GM12878 (cell line): ENCODE measurements around the gene EFNA1. TPM values are rescaled to one million over a fixed set of nuclear protein-coding genes. Genes with fewer than 3 reads are reported as not detected.

Experiments used
- ATAC-seq: fragments of 200-7000 bp; cut with Tn5 transposase; 3 replicates; pipeline ENCODE4 v1.9.1; 2020; ENCODE audit warnings: mild to moderate bottlenecking, moderate library complexity
- BruUV-seq: library from RNA; stranded (reverse); fragments of 400-500 nt; replicated peaks from 2 replicates; lab custom pipeline; 2021; lab: Mats Ljungman, UMichigan
- CTCF ChIA-PET: fragments of 300-600 bp; sonication (Branson Sonifier 250); formaldehyde crosslinking; extraction: SDS; loops from one replicate; lab custom pipeline; 2021; ENCODE audit warnings: inconsistent platforms; lab: Yijun Ruan, JAX
- POLR2A ChIA-PET: fragments of 350-600 bp; formaldehyde crosslinking; extraction: SDS; loops from one replicate; lab custom pipeline; 2021; ENCODE audit warnings: inconsistent platforms; lab: Charles Lee
- RAD21 ChIA-PET: fragments of 300-600 bp; sonication (Branson Sonifier 250); formaldehyde crosslinking; loops from one replicate; lab custom pipeline; 2023; ENCODE audit warnings: antibody characterized with exemption; ENCODE audit not compliant: unreplicated experiment; lab: Charles Lee
- SMC1A ChIA-PET: fragments of 300-600 bp; sonication (Branson Sonifier 250); formaldehyde crosslinking; loops from one replicate; lab custom pipeline; 2023; ENCODE audit not compliant: unreplicated experiment, uncharacterized antibody; lab: Charles Lee
- DNase-seq: peaks from one replicate; pipeline ENCODE4 v3.0.0-alpha.2; 2011; ENCODE audit warnings: low read depth, low spot score
- FAIRE-seq: peaks from 3 replicates; lab custom pipeline; 2011; peaks lifted over from hg19 to GRCh38; lab: Jason Lieb, UNC
- H2AFZ ChIP-seq: 2 replicates; pipeline ENCODE4 v1.6.0; 2011; ENCODE audit warnings: low read depth, low read length, control low read depth; ENCODE audit not compliant: control insufficient read depth
- H3K27ac ChIP-seq: 2 replicates; pipeline ENCODE4 v1.5.1; 2011; ENCODE audit warnings: control low read depth; ENCODE audit not compliant: control insufficient read depth, insufficient read depth
- H3K27me3 ChIP-seq, 2 experiments: replicated peaks in 1 of 2; 2 replicates each; pipeline versions ENCODE4 v1.6.0 to v1.6.1; 2011; ENCODE audit warnings: low read length in 1 of 2; ENCODE audit not compliant: control insufficient read depth in 2 of 2, insufficient read depth in 2 of 2
- H3K36me3 ChIP-seq, 2 experiments: 2 replicates each; pipeline ENCODE4 v1.5.1; 2011; ENCODE audit warnings: low read length in 1 of 2; ENCODE audit not compliant: control insufficient read depth in 2 of 2, insufficient read depth in 2 of 2
- H3K4me1 ChIP-seq: 2 replicates; pipeline ENCODE4 v1.6.1; 2011; ENCODE audit warnings: mild to moderate bottlenecking, low read length, moderate library complexity, mixed read lengths; ENCODE audit not compliant: control insufficient read depth, insufficient read depth
- H3K4me2 ChIP-seq: 2 replicates; pipeline ENCODE4 v1.6.0; 2011; ENCODE audit warnings: control low read depth; ENCODE audit not compliant: control insufficient read depth, insufficient read depth
- H3K4me3 ChIP-seq: fragments of 200-600 bp; sonication (generic); 2 replicates; pipeline ENCODE4 v1.5.1; 2016
- H3K79me2 ChIP-seq: 2 replicates; pipeline ENCODE4 v1.6.0; 2011; ENCODE audit warnings: low read length; ENCODE audit not compliant: control insufficient read depth, insufficient read depth
- H3K9ac ChIP-seq: 2 replicates; pipeline ENCODE4 v1.8.0; 2011; ENCODE audit warnings: low read length, control low read depth, mixed read lengths; ENCODE audit not compliant: control insufficient read depth, insufficient read depth
- H3K9me3 ChIP-seq: replicated peaks from 3 replicates; pipeline ENCODE4 v1.5.1; 2011; ENCODE audit warnings: mild to moderate bottlenecking, low read length; ENCODE audit not compliant: control insufficient read depth, insufficient read depth
- H4K20me1 ChIP-seq: 2 replicates; pipeline ENCODE4 v1.6.0; 2011; ENCODE audit not compliant: control insufficient read depth, insufficient read depth
- ASH2L ChIP-seq: fragments of 300-600, 200-600 bp; sonication (generic); IDR thresholded peaks from 2 replicates; pipeline ENCODE4 v1.6.1; 2017; ENCODE audit warnings: low read depth, mild to moderate bottlenecking, borderline replicate concordance
- EP300 ChIP-seq, 2 experiments: fragments of 150-350 bp in 1 of 2; IDR thresholded peaks; 2 replicates each; pipeline ENCODE4 v1.6.1; 2011 to 2012; ENCODE audit warnings: low read depth in 2 of 2, low read length in 2 of 2, borderline replicate concordance in 1 of 2, improper control_type of control experiment in 1 of 2, inconsistent platforms in 1 of 2; ENCODE audit not compliant: control insufficient read depth in 1 of 2
- FOS ChIP-seq: IDR thresholded peaks from 3 replicates; pipeline ENCODE4 v1.6.1; 2011; ENCODE audit warnings: borderline replicate concordance; ENCODE audit not compliant: insufficient read length; ENCODE audit errors: extremely low read depth
- MXI1 ChIP-seq: fragments of 150-350 bp; IDR thresholded peaks from 2 replicates; pipeline ENCODE4 v1.6.1; 2011; ENCODE audit warnings: low read depth, mild to moderate bottlenecking, inconsistent platforms, low read length, improper control_type of control experiment
- NFXL1 ChIP-seq: fragments of 450-650 bp; IDR thresholded peaks from 2 replicates; pipeline ENCODE4 v1.6.1; 2017; ENCODE audit warnings: antibody characterized with exemption, mild to moderate bottlenecking, borderline replicate concordance
- NR2F1 ChIP-seq: fragments of 450-650 bp; conservative IDR thresholded peaks from 2 replicates; pipeline ENCODE4 v1.6.1; 2017; ENCODE audit warnings: mild to moderate bottlenecking
- SMC3 ChIP-seq: IDR thresholded peaks from 2 replicates; pipeline ENCODE4 v1.6.1; 2011; ENCODE audit warnings: low read length, improper control_type of control experiment, borderline replicate concordance
- TARDBP ChIP-seq: IDR thresholded peaks from 2 replicates; pipeline ENCODE4 v1.6.1; 2016; ENCODE audit warnings: borderline replicate concordance
- WGBS: methylation state at CpG from one replicate; pipeline ENCODE4 v1.1.6; 2016; ENCODE audit warnings: low lambda C conversion rate; ENCODE audit not compliant: insufficient replicate concordance, insufficient coverage; ENCODE audit errors: missing lambda C conversion rate; 5-methylcytosine and 5-hydroxymethylcytosine counted together
- in situ Hi-C: fragments of 300-500 bp; cut with MboI; formaldehyde crosslinking; loops from 9 replicates; pipeline ENCODE4 v1.14.3; 2018; ENCODE audit warnings: mixed read lengths
- intact Hi-C: fragments of 100-400 bp; cut with micrococcal nuclease; formaldehyde crosslinking; loops from one replicate; pipeline ENCODE4 v1.14.2; 2022; ENCODE audit not compliant: unreplicated experiment
- polyA plus RNA-seq, 11 experiments: library from polyadenylated mRNA; depleted of rRNA in 4 of 11; unstranded in 6 of 11; stranded (reverse) in 5 of 11; fragments of >200 nt; fragmentation: Nextera tagmentation in 4 of 11; fragmentation: Illumina TruSeq in 1 of 11; extraction: Ambion mirVana in 4 of 11; extraction: Trizol in 1 of 11; gene quantifications; 1 replicate in 1 of 11; 2 replicates in 10 of 11; pipeline versions ENCODE4 v1.2.1 to v1.2.3, GENCODE V29; 2011 to 2016; ENCODE audit warnings: inconsistent platforms in 2 of 11, missing spikeins in 2 of 11, low read depth in 1 of 11
- total RNA-seq, 4 experiments: library from RNA; depleted of rRNA in 3 of 4; stranded (reverse); fragments of >200 nt in 3 of 4; fragmentation: Illumina TruSeq in 1 of 4; extraction: Trizol in 1 of 4; gene quantifications; 2 replicates each; pipeline versions ENCODE4 v1.2.1 to v1.2.3, GENCODE V29; 2013 to 2021
- TF ChIP-seq, protein P1 (sequence below): IDR thresholded peaks from 2 replicates; pipeline ENCODE4 v1.6.1; 2011; ENCODE audit warnings: low read depth, mild to moderate bottlenecking, low read length, moderate library complexity, borderline replicate concordance; ENCODE audit errors: extremely low read depth
- TF ChIP-seq, protein P2 (sequence below): IDR thresholded peaks from 2 replicates; pipeline ENCODE4 v1.6.1; 2012; ENCODE audit warnings: low read depth, low read length, improper control_type of control experiment
- TF ChIP-seq, protein P3 (sequence below): fragments of 450-650 bp; IDR thresholded peaks from 2 replicates; pipeline ENCODE4 v1.6.1; 2016; ENCODE audit warnings: mild to moderate bottlenecking
- TF ChIP-seq, protein P4 (sequence below): fragments of 450-650 bp; IDR thresholded peaks from 2 replicates; pipeline ENCODE4 v1.6.1; 2017; ENCODE audit warnings: antibody characterized with exemption, mild to moderate bottlenecking, moderate library complexity
- TF ChIP-seq, protein P5 (sequence below): fragments of 450-650 bp; formaldehyde crosslinking; IDR thresholded peaks from 2 replicates; pipeline ENCODE4 v1.5.0; 2022; ENCODE audit warnings: mild to moderate bottlenecking, missing genetic modification characterization

EFNA1 gene
- total and polyA plus RNA-seq, 10 of the 15 experiments (the other 5 are each of a cell fraction or from before 2014, with no cell fraction given): 0.13 to 7.5 (median 0.28) TPM; not detected in 5

DNA sequence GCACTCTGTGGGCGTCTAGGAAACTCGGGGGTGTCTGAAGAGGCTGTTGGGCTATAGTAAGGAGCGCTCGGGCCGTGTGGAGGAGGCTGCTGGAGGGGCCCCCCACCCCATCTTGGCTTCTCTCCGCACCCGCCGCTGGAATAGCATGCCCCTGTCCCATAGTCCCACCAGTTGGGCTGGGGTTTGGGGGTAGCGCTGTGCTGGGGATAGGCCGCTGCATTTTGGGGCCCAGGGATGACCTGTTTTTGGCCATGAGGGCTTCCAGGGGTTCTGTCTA is 48.5 kb upstream of the EFNA1 start:
- Histone ChIP-seq H3K9me3 (no peaks in the 10 kb centered on the region), H2AFZ (no peak overlapping the region), H3K79me2 (no peaks in the 10 kb centered on the region), H3K27me3 (peaks cover 23 to 26% of the 10 kb centered on the region in 2 experiments), H3K4me3 (peak overlapping the region; percentile 59; the same call in 1 of the 2 replicates), H3K27ac (no peak overlapping the region), H3K4me1 (peaks cover 30% of the 10 kb centered on the region), H3K36me3 (no peaks in the 10 kb centered on the region), H3K9ac (no peak overlapping the region), H3K4me2 (peak overlapping the region; percentile 79), H4K20me1 (no peaks in the 10 kb centered on the region)
- BruUV-seq: no TSS peak
- ATAC-seq (no peak; the same call in 2 of the 3 replicates), DNase-seq (no peak), FAIRE-seq (no peak)
- ChIA-PET RAD21 (interaction anchor here (1.0 to 1.6 kb wide), 3 partner anchors 16 to 533 kb away, joined by 3 to 7 read pairs (median 3); partner anchors contain the start of genes EFNA4 and KRTCAP2), CTCF (interaction anchor here (1.1 to 4.4 kb wide), 3 partner anchors 17 to 34 kb away, joined by 4 to 27 read pairs (median 6); partner anchors contain the start of genes ADAM15 and EFNA4), POLR2A (interaction anchor here (1.5 kb wide), 1 partner anchor 15 kb away, joined by 4 read pairs; no protein-coding TSS in a partner anchor), SMC1A (interaction anchor here (1.7 kb wide), 1 partner anchor 14 kb away, joined by 5 read pairs; no protein-coding TSS in a partner anchor)
- in situ Hi-C loops (no loop called here), intact Hi-C loops (no loop called here)
- WGBS: 13% methylated on average over 8 of the region's 10 CpGs
- TF ChIP-seq NR2F1: no peak
- TF ChIP-seq, protein P1, sequence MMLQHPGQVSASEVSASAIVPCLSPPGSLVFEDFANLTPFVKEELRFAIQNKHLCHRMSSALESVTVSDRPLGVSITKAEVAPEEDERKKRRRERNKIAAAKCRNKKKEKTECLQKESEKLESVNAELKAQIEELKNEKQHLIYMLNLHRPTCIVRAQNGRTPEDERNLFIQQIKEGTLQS: no peak
- TF ChIP-seq EP300 (IDR thresholded peaks at IDR 0.05; ENCODE audit: borderline replicate concordance in 1 of 2, control insufficient read depth in 1 of 2, low read depth in 2 of 2, low read length in 2 of 2): no peak
- no peak for TF ChIP-seq FOS
- no peak for TF ChIP-seq SMC3
- TF ChIP-seq NFXL1: no peak
- TF ChIP-seq, protein P2, sequence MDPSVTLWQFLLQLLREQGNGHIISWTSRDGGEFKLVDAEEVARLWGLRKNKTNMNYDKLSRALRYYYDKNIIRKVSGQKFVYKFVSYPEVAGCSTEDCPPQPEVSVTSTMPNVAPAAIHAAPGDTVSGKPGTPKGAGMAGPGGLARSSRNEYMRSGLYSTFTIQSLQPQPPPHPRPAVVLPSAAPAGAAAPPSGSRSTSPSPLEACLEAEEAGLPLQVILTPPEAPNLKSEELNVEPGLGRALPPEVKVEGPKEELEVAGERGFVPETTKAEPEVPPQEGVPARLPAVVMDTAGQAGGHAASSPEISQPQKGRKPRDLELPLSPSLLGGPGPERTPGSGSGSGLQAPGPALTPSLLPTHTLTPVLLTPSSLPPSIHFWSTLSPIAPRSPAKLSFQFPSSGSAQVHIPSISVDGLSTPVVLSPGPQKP: no peak
- no peak for TF ChIP-seq TARDBP
- no peak for TF ChIP-seq ASH2L
- TF ChIP-seq, protein P3, sequence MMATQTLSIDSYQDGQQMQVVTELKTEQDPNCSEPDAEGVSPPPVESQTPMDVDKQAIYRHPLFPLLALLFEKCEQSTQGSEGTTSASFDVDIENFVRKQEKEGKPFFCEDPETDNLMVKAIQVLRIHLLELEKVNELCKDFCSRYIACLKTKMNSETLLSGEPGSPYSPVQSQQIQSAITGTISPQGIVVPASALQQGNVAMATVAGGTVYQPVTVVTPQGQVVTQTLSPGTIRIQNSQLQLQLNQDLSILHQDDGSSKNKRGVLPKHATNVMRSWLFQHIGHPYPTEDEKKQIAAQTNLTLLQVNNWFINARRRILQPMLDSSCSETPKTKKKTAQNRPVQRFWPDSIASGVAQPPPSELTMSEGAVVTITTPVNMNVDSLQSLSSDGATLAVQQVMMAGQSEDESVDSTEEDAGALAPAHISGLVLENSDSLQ: no peak
- TF ChIP-seq, protein P4, sequence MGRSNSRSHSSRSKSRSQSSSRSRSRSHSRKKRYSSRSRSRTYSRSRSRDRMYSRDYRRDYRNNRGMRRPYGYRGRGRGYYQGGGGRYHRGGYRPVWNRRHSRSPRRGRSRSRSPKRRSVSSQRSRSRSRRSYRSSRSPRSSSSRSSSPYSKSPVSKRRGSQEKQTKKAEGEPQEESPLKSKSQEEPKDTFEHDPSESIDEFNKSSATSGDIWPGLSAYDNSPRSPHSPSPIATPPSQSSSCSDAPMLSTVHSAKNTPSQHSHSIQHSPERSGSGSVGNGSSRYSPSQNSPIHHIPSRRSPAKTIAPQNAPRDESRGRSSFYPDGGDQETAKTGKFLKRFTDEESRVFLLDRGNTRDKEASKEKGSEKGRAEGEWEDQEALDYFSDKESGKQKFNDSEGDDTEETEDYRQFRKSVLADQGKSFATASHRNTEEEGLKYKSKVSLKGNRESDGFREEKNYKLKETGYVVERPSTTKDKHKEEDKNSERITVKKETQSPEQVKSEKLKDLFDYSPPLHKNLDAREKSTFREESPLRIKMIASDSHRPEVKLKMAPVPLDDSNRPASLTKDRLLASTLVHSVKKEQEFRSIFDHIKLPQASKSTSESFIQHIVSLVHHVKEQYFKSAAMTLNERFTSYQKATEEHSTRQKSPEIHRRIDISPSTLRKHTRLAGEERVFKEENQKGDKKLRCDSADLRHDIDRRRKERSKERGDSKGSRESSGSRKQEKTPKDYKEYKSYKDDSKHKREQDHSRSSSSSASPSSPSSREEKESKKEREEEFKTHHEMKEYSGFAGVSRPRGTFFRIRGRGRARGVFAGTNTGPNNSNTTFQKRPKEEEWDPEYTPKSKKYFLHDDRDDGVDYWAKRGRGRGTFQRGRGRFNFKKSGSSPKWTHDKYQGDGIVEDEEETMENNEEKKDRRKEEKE: no peak
- TF ChIP-seq MXI1: no peak
- TF ChIP-seq, protein P5, sequence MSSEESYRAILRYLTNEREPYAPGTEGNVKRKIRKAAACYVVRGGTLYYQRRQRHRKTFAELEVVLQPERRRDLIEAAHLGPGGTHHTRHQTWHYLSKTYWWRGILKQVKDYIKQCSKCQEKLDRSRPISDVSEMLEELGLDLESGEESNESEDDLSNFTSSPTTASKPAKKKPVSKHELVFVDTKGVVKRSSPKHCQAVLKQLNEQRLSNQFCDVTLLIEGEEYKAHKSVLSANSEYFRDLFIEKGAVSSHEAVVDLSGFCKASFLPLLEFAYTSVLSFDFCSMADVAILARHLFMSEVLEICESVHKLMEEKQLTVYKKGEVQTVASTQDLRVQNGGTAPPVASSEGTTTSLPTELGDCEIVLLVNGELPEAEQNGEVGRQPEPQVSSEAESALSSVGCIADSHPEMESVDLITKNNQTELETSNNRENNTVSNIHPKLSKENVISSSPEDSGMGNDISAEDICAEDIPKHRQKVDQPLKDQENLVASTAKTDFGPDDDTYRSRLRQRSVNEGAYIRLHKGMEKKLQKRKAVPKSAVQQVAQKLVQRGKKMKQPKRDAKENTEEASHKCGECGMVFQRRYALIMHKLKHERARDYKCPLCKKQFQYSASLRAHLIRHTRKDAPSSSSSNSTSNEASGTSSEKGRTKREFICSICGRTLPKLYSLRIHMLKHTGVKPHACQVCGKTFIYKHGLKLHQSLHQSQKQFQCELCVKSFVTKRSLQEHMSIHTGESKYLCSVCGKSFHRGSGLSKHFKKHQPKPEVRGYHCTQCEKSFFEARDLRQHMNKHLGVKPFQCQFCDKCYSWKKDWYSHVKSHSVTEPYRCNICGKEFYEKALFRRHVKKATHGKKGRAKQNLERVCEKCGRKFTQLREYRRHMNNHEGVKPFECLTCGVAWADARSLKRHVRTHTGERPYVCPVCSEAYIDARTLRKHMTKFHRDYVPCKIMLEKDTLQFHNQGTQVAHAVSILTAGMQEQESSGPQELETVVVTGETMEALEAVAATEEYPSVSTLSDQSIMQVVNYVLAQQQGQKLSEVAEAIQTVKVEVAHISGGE: no peak
